WTC11 (cell line): ENCODE results near the gene NCK1. TPM values are rescaled to one million over a fixed set of nuclear protein-coding genes. Genes with fewer than 3 reads are reported as not detected.

Experiments
- AFF4 ChIP-seq: sonication (generic); formaldehyde crosslinking; IDR thresholded peaks from 2 replicates; pipeline ENCODE4 v1.8.1; 2023; ENCODE audit warnings: mild to moderate bottlenecking, missing genetic modification reagents, borderline replicate concordance
- AR ChIP-seq: fragments of 250-450 bp; sonication (Bioruptor Pico); IDR thresholded peaks from 2 replicates; pipeline ENCODE4 v1.9.0; 2021; ENCODE audit warnings: mild to moderate bottlenecking
- ATF6 ChIP-seq: sonication (generic); formaldehyde crosslinking; IDR thresholded peaks from 2 replicates; pipeline ENCODE4 v1.8.1; 2023; ENCODE audit warnings: mild to moderate bottlenecking, missing genetic modification reagents
- CBFB ChIP-seq: sonication (generic); formaldehyde crosslinking; IDR thresholded peaks from 2 replicates; pipeline ENCODE4 v1.8.1; 2022; ENCODE audit warnings: mild to moderate bottlenecking, low read depth, missing genetic modification reagents
- CTCF ChIP-seq: fragments of 200-600 bp; IDR thresholded peaks from 2 replicates; pipeline ENCODE4 v1.8.0; 2022; ENCODE audit warnings: antibody characterized with exemption
- E2F4 ChIP-seq: sonication (generic); formaldehyde crosslinking; IDR thresholded peaks from 2 replicates; pipeline ENCODE4 v1.8.1; 2022; ENCODE audit warnings: low read depth, mild to moderate bottlenecking, moderate library complexity, missing genetic modification reagents, borderline replicate concordance
- EMX1 ChIP-seq: fragments of 250-450 bp; sonication (Bioruptor Pico); IDR thresholded peaks from 2 replicates; pipeline ENCODE4 v1.8.0; 2021; ENCODE audit warnings: mild to moderate bottlenecking
- ERG ChIP-seq: fragments of 250-450 bp; sonication (Bioruptor Pico); IDR thresholded peaks from 2 replicates; pipeline ENCODE4 v1.8.0; 2021; ENCODE audit warnings: mild to moderate bottlenecking
- FOXP1 ChIP-seq: sonication (generic); formaldehyde crosslinking; IDR thresholded peaks from 2 replicates; pipeline ENCODE4 v1.8.0; 2022; ENCODE audit warnings: missing genetic modification reagents, mild to moderate bottlenecking, moderate library complexity, borderline replicate concordance
- GABPB1 ChIP-seq: sonication (generic); formaldehyde crosslinking; IDR thresholded peaks from 2 replicates; pipeline ENCODE4 v1.8.1; 2023; ENCODE audit warnings: mild to moderate bottlenecking, missing genetic modification reagents
- GRHL2 ChIP-seq: fragments of 250-450 bp; sonication (Bioruptor Pico); IDR thresholded peaks from 2 replicates; pipeline ENCODE4 v1.8.0; 2022; ENCODE audit warnings: mild to moderate bottlenecking, moderate library complexity; ENCODE audit not compliant: insufficient replicate concordance, severe bottlenecking
- GTF2I ChIP-seq: fragments of 250-450 bp; sonication (Bioruptor Pico); conservative IDR thresholded peaks from 2 replicates; pipeline ENCODE4 v1.4.0; 2021; ENCODE audit warnings: mild to moderate bottlenecking
- JUN ChIP-seq: sonication (generic); formaldehyde crosslinking; IDR thresholded peaks from 2 replicates; pipeline ENCODE4 v1.8.0; 2023; ENCODE audit warnings: mild to moderate bottlenecking, missing genetic modification reagents
- MXD4 ChIP-seq: fragments of 250-450 bp; sonication (Bioruptor Pico); IDR thresholded peaks from 2 replicates; pipeline ENCODE4 v1.8.0; 2021; ENCODE audit warnings: mild to moderate bottlenecking, moderate library complexity, borderline replicate concordance
- NR1H2 ChIP-seq: sonication (generic); formaldehyde crosslinking; IDR thresholded peaks from 2 replicates; pipeline ENCODE4 v1.9.0; 2021; ENCODE audit warnings: mild to moderate bottlenecking, moderate library complexity, missing genetic modification reagents
- OVOL2 ChIP-seq: fragments of 250-450 bp; sonication (Bioruptor Pico); IDR thresholded peaks from 2 replicates; pipeline ENCODE4 v1.9.0; 2021; ENCODE audit warnings: mild to moderate bottlenecking, borderline replicate concordance
- SMAD3 ChIP-seq: sonication (generic); formaldehyde crosslinking; IDR thresholded peaks from 2 replicates; pipeline ENCODE4 v1.8.0; 2022; ENCODE audit warnings: missing genetic modification reagents, mild to moderate bottlenecking, borderline replicate concordance
- TEAD1 ChIP-seq: sonication (generic); formaldehyde crosslinking; IDR thresholded peaks from 2 replicates; pipeline ENCODE4 v1.8.0; 2022; ENCODE audit warnings: mild to moderate bottlenecking, missing genetic modification reagents
- USF2 ChIP-seq: sonication (generic); formaldehyde crosslinking; IDR thresholded peaks from 2 replicates; pipeline ENCODE4 v1.8.1; 2023; ENCODE audit warnings: mild to moderate bottlenecking, missing genetic modification reagents, moderate library complexity
- ZBTB21 ChIP-seq: sonication (generic); formaldehyde crosslinking; IDR thresholded peaks from 2 replicates; pipeline ENCODE4 v1.8.1; 2023; ENCODE audit warnings: mild to moderate bottlenecking, missing genetic modification reagents, borderline replicate concordance
- ZNF138 ChIP-seq: sonication (generic); formaldehyde crosslinking; conservative IDR thresholded peaks from 2 replicates; pipeline ENCODE4 v1.8.1; 2022; ENCODE audit warnings: mild to moderate bottlenecking, moderate library complexity, missing genetic modification reagents
- ZNF219 ChIP-seq: sonication (generic); formaldehyde crosslinking; IDR thresholded peaks from 2 replicates; pipeline ENCODE4 v1.8.0; 2023; ENCODE audit warnings: missing genetic modification reagents, mild to moderate bottlenecking, borderline replicate concordance
- ZNF263 ChIP-seq: sonication (generic); formaldehyde crosslinking; IDR thresholded peaks from 2 replicates; pipeline ENCODE4 v1.8.1; 2022; ENCODE audit warnings: low read depth, mild to moderate bottlenecking, moderate library complexity, missing genetic modification reagents
- total RNA-seq: library from RNA; stranded (reverse); gene quantifications from 3 replicates; pipeline ENCODE4 v1.2.3, GENCODE V29; 2021

Gene NCK1
- total RNA-seq, 1 experiment from 2014 or later, result 28.9 TPM

- TF ChIP-seq E2F4 (CRISPR knock-in tag) (0 out of 2 replicates have a peak, but pooled peaks have one; percentile 49), GTF2I (CRISPR knock-in tag) (no peak), ZNF138 (CRISPR knock-in tag) (no peak), NR1H2 (0 out of 2 replicates have a peak, but pooled peaks have one; percentile 57), ZNF219 (CRISPR knock-in tag) (peak; percentile 83; the same call in 1 of the 2 replicates), OVOL2 (CRISPR knock-in tag) (no peak), ZNF263 (no peak), FOXP1 (peak; percentile 54; the same call in 1 of the 2 replicates), CTCF (no peak), TEAD1 (peak; percentile 90), MXD4 (CRISPR knock-in tag) (no peak), USF2 (CRISPR knock-in tag) (no peak), EMX1 (no peak), AFF4 (0 out of 2 replicates have a peak, but pooled peaks have one; percentile 21), JUN (CRISPR knock-in tag) (peak; percentile 91; the same call in 1 of the 2 replicates), GABPB1 (0 out of 2 replicates have a peak, but pooled peaks have one; percentile 11), ZBTB21 (CRISPR knock-in tag) (no peak), GRHL2 (no peak), SMAD3 (CRISPR knock-in tag) (no peak), AR (no peak), ERG (CRISPR knock-in tag) (no peak), ATF6 (0 out of 2 replicates have a peak, but pooled peaks have one; percentile 34), CBFB (CRISPR knock-in tag) (no peak)
Measured at GRCh38 chr3:136819731-136820679, 42.0 kb upstream of the NCK1 start (continued).
